Subcutaneous adipose tissue (tissue), 4 donors: ENCODE measurements around the gene SNX5. TPM values are rescaled to one million over a fixed set of nuclear protein-coding genes. Genes with fewer than 3 reads are reported as not detected.

Experiments
- CTCF ChIP-seq: fragments of 450-650 bp; IDR thresholded peaks from one replicate; pipeline ENCODE4 v1.5.1; 2016; ENCODE audit warnings: low read depth, mild to moderate bottlenecking, control low read depth, antibody characterized with exemption, moderate library complexity
- total RNA-seq, 4 donors: library from RNA; depleted of rRNA; stranded (reverse); fragments of >200 nt; gene quantifications; one replicate each; pipeline ENCODE4 v1.1.0, GENCODE V29; 2016

Gene SNX5
- total RNA-seq, 4 donors from 2014 or later, result 114 to 169 (median 139) TPM

- no peak for TF ChIP-seq CTCF
Observed at GRCh38 chr20:17990278-17990972, 21.8 kb upstream of the SNX5 start.

GRCh38 chr20:17987988-17988387 is 19.4 kb upstream of the SNX5 start:
- no peak for TF ChIP-seq CTCF

GRCh38 chr20:17985388-17986018 is 16.9 kb upstream of the SNX5 start:
- no peak for TF ChIP-seq CTCF

GRCh38 chr20:17976305-17976704 is 7.7 kb upstream of the SNX5 start:
- no peak for TF ChIP-seq CTCF

- TF ChIP-seq CTCF, result no peak
Observed at GRCh38 chr20:17972121-17972520, 3.5 kb upstream of the SNX5 start.

GRCh38 chr20:17971300-17972013 is 2.9 kb upstream of the SNX5 start:
- no peak for TF ChIP-seq CTCF

GRCh38 chr20:17969884-17970409 is 1.4 kb upstream of the SNX5 start:
- TF ChIP-seq CTCF, result no peak
